Tibial nerve (tissue), 4 donors: ENCODE measurements around the gene SHB.

Experiments used
- CTCF ChIP-seq, 5 experiments: fragments of 200-600 bp in 3 of 5; fragments of 450-650 bp in 2 of 5; sonication (generic) in 3 of 5; IDR thresholded peaks; one replicate each; pipeline ENCODE4 v1.5.1; 2016 to 2019; ENCODE audit warnings: antibody characterized with exemption in 5 of 5, mild to moderate bottlenecking in 3 of 5, moderate library complexity in 2 of 5
- EP300 ChIP-seq, 2 donors: sonication (generic); formaldehyde crosslinking; IDR thresholded peaks; one replicate each; pipeline ENCODE4 v1.6.1; 2017; ENCODE audit warnings: antibody characterized with exemption in 2 of 2, mild to moderate bottlenecking in 1 of 2
- POLR2A ChIP-seq, 2 donors: fragments of 450-650 bp; IDR thresholded peaks; one replicate each; pipeline ENCODE4 v1.6.1; 2017; ENCODE audit warnings: antibody characterized with exemption in 2 of 2, mild to moderate bottlenecking in 2 of 2, moderate library complexity in 2 of 2

DNA sequence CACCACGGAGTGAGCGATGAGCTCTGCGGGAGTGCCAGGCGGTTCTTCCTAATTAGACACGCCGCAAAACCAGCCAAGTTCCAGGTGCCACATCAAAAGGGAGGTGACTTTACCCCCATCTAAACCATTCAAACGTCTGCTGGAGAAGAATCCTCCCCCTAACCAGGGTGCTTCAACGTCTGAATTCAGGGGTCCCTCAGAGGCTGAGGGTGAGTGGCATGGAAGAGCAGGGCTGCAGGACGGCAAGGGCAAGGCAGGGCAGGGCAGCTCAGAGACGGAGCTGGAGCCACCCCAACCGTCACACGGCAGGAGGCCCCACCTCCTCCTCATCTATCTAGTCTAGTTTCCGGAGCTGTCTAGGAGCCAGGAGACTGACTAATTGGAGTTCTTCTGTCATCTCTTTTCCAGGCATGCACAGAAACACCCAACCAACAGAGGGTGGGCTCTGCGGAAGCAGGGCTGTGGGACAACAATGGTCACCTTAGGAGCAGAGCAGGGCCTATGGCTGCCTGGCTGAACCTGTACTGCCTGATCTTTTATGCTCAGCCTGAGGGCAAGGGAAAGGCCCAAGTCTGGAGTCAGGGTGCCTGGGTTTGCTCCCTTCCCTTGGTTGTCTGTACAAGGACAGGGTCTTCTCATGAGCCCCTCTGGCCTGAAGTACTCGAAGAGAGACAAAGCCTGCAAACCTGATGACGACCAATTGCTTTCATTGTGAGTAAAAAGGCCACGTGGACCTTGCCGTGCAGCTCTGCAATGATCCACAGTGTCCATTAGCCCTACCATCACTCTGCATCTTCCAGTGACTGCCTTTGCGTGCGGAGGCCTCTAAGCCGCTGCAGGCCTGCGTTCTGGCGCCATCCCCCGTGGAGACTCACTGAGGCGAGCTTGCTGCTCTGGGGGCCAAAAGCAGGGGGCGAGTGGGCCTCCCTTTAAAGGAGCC lies 84.1 kb downstream of the SHB start:
- no peak for TF ChIP-seq CTCF (IDR thresholded peaks at IDR 0.05)
- TF ChIP-seq POLR2A (IDR thresholded peaks at IDR 0.05): no peak
- no peak for TF ChIP-seq EP300 (IDR thresholded peaks at IDR 0.05)
